HepG2 (cell line): ENCODE results near the gene PAK2. TPM values are rescaled to one million over a fixed set of nuclear protein-coding genes. Genes with fewer than 3 reads are reported as not detected.
A peak's percentile ranks its signal among the peaks of the same experiment; 100 is the strongest.

Source experiments
- CBX1 ChIP-seq: IDR thresholded peaks from one replicate; pipeline ENCODE4 v1.6.1; 2016; ENCODE audit warnings: antibody characterized with exemption, low read depth
- ETV5 ChIP-seq: IDR thresholded peaks from 2 replicates; pipeline ENCODE4 v1.6.1; 2018; ENCODE audit warnings: missing biosample characterization, missing genetic modification reagents, inconsistent platforms, borderline replicate concordance
- FOXO4 ChIP-seq: sonication (generic); formaldehyde crosslinking; conservative IDR thresholded peaks from 2 replicates; pipeline ENCODE4 v1.8.1; 2023; ENCODE audit warnings: missing genetic modification reagents
- KDM2A ChIP-seq: sonication (generic); formaldehyde crosslinking; IDR thresholded peaks from 2 replicates; pipeline ENCODE4 v1.4.0; 2020; ENCODE audit warnings: low read depth, missing genetic modification reagents, borderline replicate concordance
- KLF6 ChIP-seq: IDR thresholded peaks from 2 replicates; pipeline ENCODE4 v1.8.0; 2016; ENCODE audit warnings: missing biosample characterization, missing genetic modification reagents
- MXD1 ChIP-seq: sonication (generic); formaldehyde crosslinking; IDR thresholded peaks from 2 replicates; pipeline ENCODE4 v1.4.0; 2020; ENCODE audit warnings: mild to moderate bottlenecking, missing genetic modification reagents
- NR0B2 ChIP-seq: sonication (generic); formaldehyde crosslinking; IDR thresholded peaks from 2 replicates; pipeline ENCODE4 v1.4.0; 2020; ENCODE audit warnings: mild to moderate bottlenecking, missing genetic modification reagents
- PCBP2 ChIP-seq: fragments of 200-400 bp; formaldehyde crosslinking; optimal IDR thresholded peaks from 2 replicates; pipeline ENCODE3; 2018; ENCODE audit warnings: low read length, low read depth; ENCODE audit not compliant: poor library complexity, severe bottlenecking
- PITX1 ChIP-seq: sonication (generic); formaldehyde crosslinking; IDR thresholded peaks from 2 replicates; pipeline ENCODE4 v1.5.1; 2020; ENCODE audit warnings: mild to moderate bottlenecking, missing genetic modification reagents
- SAP130 ChIP-seq: IDR thresholded peaks from 2 replicates; pipeline ENCODE4 v1.6.1; 2016; ENCODE audit warnings: low read depth
- SKI ChIP-seq: fragments of 450-650 bp; IDR thresholded peaks from one replicate; pipeline ENCODE4 v1.6.1; 2018; ENCODE audit warnings: mild to moderate bottlenecking; ENCODE audit not compliant: partially characterized antibody
- ZNF10 ChIP-seq: sonication (generic); formaldehyde crosslinking; IDR thresholded peaks from 2 replicates; pipeline ENCODE4 v1.4.0; 2020; ENCODE audit warnings: mild to moderate bottlenecking, low read depth, missing genetic modification reagents, borderline replicate concordance
- ZNF136 ChIP-seq: sonication (generic); formaldehyde crosslinking; IDR thresholded peaks from 2 replicates; pipeline ENCODE4 v1.8.1; 2022; ENCODE audit warnings: low read depth, mild to moderate bottlenecking, moderate library complexity, missing genetic modification reagents
- ZNF614 ChIP-seq: IDR thresholded peaks from 2 replicates; pipeline ENCODE4 v1.6.1; 2018; ENCODE audit warnings: missing biosample characterization, missing genetic modification reagents, inconsistent platforms, borderline replicate concordance
- ZNF691 ChIP-seq: sonication (generic); formaldehyde crosslinking; IDR thresholded peaks from 2 replicates; pipeline ENCODE4 v1.4.0; 2020; ENCODE audit warnings: missing genetic modification reagents, low read depth, mild to moderate bottlenecking, borderline replicate concordance
- polyA plus RNA-seq, 8 experiments: library from polyadenylated mRNA; depleted of rRNA in 3 of 8; stranded (reverse) in 7 of 8; unstranded in 1 of 8; fragments of >200 nt; fragmentation: Illumina TruSeq in 4 of 8; extraction: Trizol in 4 of 8; gene quantifications; 2 replicates each; pipeline versions ENCODE4 v1.2.1 to v1.2.3, GENCODE V29; 2011 to 2016; ENCODE audit warnings: low read depth in 4 of 8, missing spikeins in 1 of 8, mixed read lengths in 1 of 8; ENCODE audit not compliant: insufficient read depth in 1 of 8
- total RNA-seq, 5 experiments: library from RNA; depleted of rRNA; stranded (reverse); fragments of >200 nt; fragmentation: Illumina TruSeq; extraction: Trizol; gene quantifications; 2 replicates each; pipeline ENCODE4 v1.2.3, GENCODE V29; 2016; ENCODE audit warnings: low read depth in 1 of 5
- TF ChIP-seq, protein P1 (sequence below): sonication (generic); formaldehyde crosslinking; IDR thresholded peaks from 2 replicates; pipeline ENCODE4 v1.5.0; 2020; ENCODE audit warnings: mild to moderate bottlenecking, missing genetic modification reagents, borderline replicate concordance

PAK2 gene
- total and polyA plus RNA-seq, 2 of the 13 experiments (the other 11 are each of a cell fraction or from before 2014, with no cell fraction given) = 23.0 to 24.7 TPM

GRCh38 chr3:196754091-196754981, 14.7 kb downstream of the PAK2 start (continued):
- TF ChIP-seq NR0B2 (CRISPR knock-in tag) (no peak), ETV5 (peak; percentile 56; the same call in 1 of the 2 replicates), PCBP2 (no peak), FOXO4 (CRISPR knock-in tag) (no peak), KLF6 (CRISPR knock-in tag) (no peak), KDM2A (0 out of 2 replicates have a peak, but pooled peaks have one; percentile 45), ZNF10 (CRISPR knock-in tag) (no peak), MXD1 (CRISPR knock-in tag) (no peak), CBX1 (no peak), PITX1 (peak; percentile 69; the same call in 1 of the 2 replicates), ZNF136 (CRISPR knock-in tag) (0 out of 2 replicates have a peak, but pooled peaks have one; percentile 55), ZNF614 (0 out of 2 replicates have a peak, but pooled peaks have one; percentile 54), ZNF691 (CRISPR knock-in tag) (no peak), SKI (no peak), SAP130 (peak; percentile 54)
- TF ChIP-seq, protein P1, sequence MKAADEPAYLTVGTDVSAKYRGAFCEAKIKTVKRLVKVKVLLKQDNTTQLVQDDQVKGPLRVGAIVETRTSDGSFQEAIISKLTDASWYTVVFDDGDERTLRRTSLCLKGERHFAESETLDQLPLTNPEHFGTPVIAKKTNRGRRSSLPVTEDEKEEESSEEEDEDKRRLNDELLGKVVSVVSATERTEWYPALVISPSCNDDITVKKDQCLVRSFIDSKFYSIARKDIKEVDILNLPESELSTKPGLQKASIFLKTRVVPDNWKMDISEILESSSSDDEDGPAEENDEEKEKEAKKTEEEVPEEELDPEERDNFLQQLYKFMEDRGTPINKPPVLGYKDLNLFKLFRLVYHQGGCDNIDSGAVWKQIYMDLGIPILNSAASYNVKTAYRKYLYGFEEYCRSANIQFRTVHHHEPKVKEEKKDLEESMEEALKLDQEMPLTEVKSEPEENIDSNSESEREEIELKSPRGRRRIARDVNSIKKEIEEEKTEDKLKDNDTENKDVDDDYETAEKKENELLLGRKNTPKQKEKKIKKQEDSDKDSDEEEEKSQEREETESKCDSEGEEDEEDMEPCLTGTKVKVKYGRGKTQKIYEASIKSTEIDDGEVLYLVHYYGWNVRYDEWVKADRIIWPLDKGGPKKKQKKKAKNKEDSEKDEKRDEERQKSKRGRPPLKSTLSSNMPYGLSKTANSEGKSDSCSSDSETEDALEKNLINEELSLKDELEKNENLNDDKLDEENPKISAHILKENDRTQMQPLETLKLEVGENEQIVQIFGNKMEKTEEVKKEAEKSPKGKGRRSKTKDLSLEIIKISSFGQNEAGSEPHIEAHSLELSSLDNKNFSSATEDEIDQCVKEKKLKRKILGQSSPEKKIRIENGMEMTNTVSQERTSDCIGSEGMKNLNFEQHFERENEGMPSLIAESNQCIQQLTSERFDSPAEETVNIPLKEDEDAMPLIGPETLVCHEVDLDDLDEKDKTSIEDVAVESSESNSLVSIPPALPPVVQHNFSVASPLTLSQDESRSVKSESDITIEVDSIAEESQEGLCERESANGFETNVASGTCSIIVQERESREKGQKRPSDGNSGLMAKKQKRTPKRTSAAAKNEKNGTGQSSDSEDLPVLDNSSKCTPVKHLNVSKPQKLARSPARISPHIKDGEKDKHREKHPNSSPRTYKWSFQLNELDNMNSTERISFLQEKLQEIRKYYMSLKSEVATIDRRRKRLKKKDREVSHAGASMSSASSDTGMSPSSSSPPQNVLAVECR = peak; percentile 35; the same call in 1 of the 2 replicates
